ENCODE data around the gene DLGAP3. TPM values are rescaled to one million over a fixed set of nuclear protein-coding genes. Genes with fewer than 3 reads are reported as not detected.

Gene DLGAP3
- total RNA-seq, 2 experiments from 2014 or later, result 0.50 to 0.66 TPM

- Mint-ChIP-seq H3K36me3 (no peaks in the 10 kb centered on the region), H3K4me3 (no peak overlapping the region), H3K27ac (no peak overlapping the region), H3K4me1 (peaks cover 5% of the 10 kb centered on the region), H3K27me3 (peaks cover 56% of the 10 kb centered on the region), H3K9me3 (ENCODE audit: low read depth) (no peaks in the 10 kb centered on the region)
- CTCF ChIA-PET, result interaction anchor here (0.8 to 2.5 kb wide), 5 partner anchors 18 to 98 kb away, joined by 3 to 10 read pairs (median 7); partner anchors contain the start of gene SMIM12
- DNase-seq (peak; percentile 28), ATAC-seq (no peak)
These were observed 44.9 kb downstream of the DLGAP3 start for GRCh38 chr1:34884536-34884935.

GRCh38 chr1:34879230-34879629, 50.2 kb downstream of the DLGAP3 start:
- H3K4me1 Mint-ChIP-seq, result no peaks in the 10 kb centered on the region
- no peak overlapping the region for H3K4me3 Mint-ChIP-seq
- H3K27me3 Mint-ChIP-seq, result peaks cover 53% of the 10 kb centered on the region
- H3K27ac Mint-ChIP-seq, result no peak overlapping the region
- no peak for ATAC-seq
- no peaks in the 10 kb centered on the region for H3K36me3 Mint-ChIP-seq
- DNase-seq, result peak; percentile 15
- CTCF ChIA-PET, result interaction anchor here (1.5 to 2.7 kb wide), 2 partner anchors 13 to 26 kb away, joined by 6 to 7 read pairs; no protein-coding TSS in a partner anchor
- no peaks in the 10 kb centered on the region for H3K9me3 Mint-ChIP-seq (ENCODE audit: low read depth)

GRCh38 chr1:34876406-34876805, 53.0 kb downstream of the DLGAP3 start:
- Mint-ChIP-seq H3K36me3 (no peaks in the 10 kb centered on the region), H3K27me3 (peaks cover 65% of the 10 kb centered on the region), H3K4me1 (no peaks in the 10 kb centered on the region), H3K27ac (no peak overlapping the region), H3K4me3 (no peak overlapping the region), H3K9me3 (ENCODE audit: low read depth) (no peaks in the 10 kb centered on the region)
- DNase-seq (peak; percentile 3), ATAC-seq (no peak)
- CTCF ChIA-PET, result no interaction called here

GRCh38 chr1:34874296-34874952, 55.0 kb downstream of the DLGAP3 start:
- H3K9me3 Mint-ChIP-seq (ENCODE audit: low read depth), result no peaks in the 10 kb centered on the region
- H3K27ac Mint-ChIP-seq, result no peak overlapping the region
- ATAC-seq (no peak), DNase-seq (no peak)
- no peak overlapping the region for H3K4me3 Mint-ChIP-seq
- H3K36me3 Mint-ChIP-seq, result no peaks in the 10 kb centered on the region
- H3K27me3 Mint-ChIP-seq, result peaks cover 60% of the 10 kb centered on the region
- no peaks in the 10 kb centered on the region for H3K4me1 Mint-ChIP-seq
- CTCF ChIA-PET, result no interaction called here

GRCh38 chr1:34872133-34872503, 57.3 kb downstream of the DLGAP3 start:
- Mint-ChIP-seq H3K4me1 (no peaks in the 10 kb centered on the region), H3K27me3 (peaks cover 52% of the 10 kb centered on the region), H3K9me3 (ENCODE audit: low read depth) (no peaks in the 10 kb centered on the region), H3K4me3 (no peak overlapping the region), H3K27ac (no peak overlapping the region), H3K36me3 (no peaks in the 10 kb centered on the region)
- CTCF ChIA-PET, result interaction anchor here (0.7 to 1.1 kb wide), 2 partner anchors 19 to 770 kb away, joined by 4 to 5 read pairs; no protein-coding TSS in a partner anchor
- ATAC-seq, result no peak
- DNase-seq, result peak; percentile 7

- Mint-ChIP-seq H3K27ac (no peak overlapping the region), H3K4me3 (no peak overlapping the region), H3K27me3 (peaks cover 47% of the 10 kb centered on the region), H3K9me3 (ENCODE audit: low read depth) (no peaks in the 10 kb centered on the region), H3K36me3 (no peaks in the 10 kb centered on the region), H3K4me1 (no peaks in the 10 kb centered on the region)
- CTCF ChIA-PET, result interaction anchor here (0.7 to 1.1 kb wide), 4 partner anchors 18 to 771 kb away, joined by 3 to 5 read pairs (median 4); no protein-coding TSS in a partner anchor
- peak; percentile 9 for DNase-seq
- ATAC-seq, result no peak
These were observed 57.9 kb downstream of the DLGAP3 start for GRCh38 chr1:34871443-34872132.

- Mint-ChIP-seq H3K27me3 (peaks cover 37% of the 10 kb centered on the region), H3K36me3 (no peaks in the 10 kb centered on the region), H3K4me1 (peaks cover 1% of the 10 kb centered on the region), H3K27ac (no peak overlapping the region), H3K9me3 (ENCODE audit: low read depth) (no peaks in the 10 kb centered on the region), H3K4me3 (no peak overlapping the region)
- CTCF ChIA-PET, result interaction anchor here (1.0 to 10.0 kb wide), 3 partner anchors 11 to 270 kb away, joined by 3 to 149 read pairs (median 10); partner anchors contain the start of gene SMIM12
- ATAC-seq (no peak), DNase-seq (peak; percentile 33)
These were observed 59.1 kb downstream of the DLGAP3 start for GRCh38 chr1:34870395-34870794.

GRCh38 chr1:34869760-34870159, 59.7 kb downstream of the DLGAP3 start:
- DNase-seq (peak; percentile 18), ATAC-seq (no peak)
- Mint-ChIP-seq H3K27me3 (peaks cover 35% of the 10 kb centered on the region), H3K27ac (no peak overlapping the region), H3K4me1 (peaks cover 7% of the 10 kb centered on the region), H3K36me3 (no peaks in the 10 kb centered on the region), H3K4me3 (no peak overlapping the region), H3K9me3 (ENCODE audit: low read depth) (no peaks in the 10 kb centered on the region)
- CTCF ChIA-PET, result interaction anchor here (2.6 to 10.0 kb wide), 2 partner anchors 10 to 15 kb away, joined by 10 to 149 read pairs; partner anchors contain the start of gene SMIM12

GRCh38 chr1:34868230-34869049, 61.0 kb downstream of the DLGAP3 start:
- H3K27me3 Mint-ChIP-seq, result peaks cover 26% of the 10 kb centered on the region
- DNase-seq (no peak), ATAC-seq (no peak)
- H3K9me3 Mint-ChIP-seq (ENCODE audit: low read depth), result no peaks in the 10 kb centered on the region
- H3K4me1 Mint-ChIP-seq, result peaks cover 20% of the 10 kb centered on the region
- no peak overlapping the region for H3K27ac Mint-ChIP-seq
- no peaks in the 10 kb centered on the region for H3K36me3 Mint-ChIP-seq
- CTCF ChIA-PET, result interaction anchor here (2.4 to 10.0 kb wide), 3 partner anchors 9 to 15 kb away, joined by 10 to 149 read pairs (median 10); partner anchors contain the start of gene SMIM12
- H3K4me3 Mint-ChIP-seq, result no peak overlapping the region

GRCh38 chr1:34867415-34867814, 62.0 kb downstream of the DLGAP3 start:
- H3K36me3 Mint-ChIP-seq, result no peaks in the 10 kb centered on the region
- H3K27me3 Mint-ChIP-seq, result peaks cover 15% of the 10 kb centered on the region
- CTCF ChIA-PET, result interaction anchor here (1.1 to 10.0 kb wide), 9 partner anchors 13 to 1016 kb away, joined by 4 to 149 read pairs (median 6); partner anchors contain the start of gene AGO1
- H3K27ac Mint-ChIP-seq, result no peak overlapping the region
- H3K9me3 Mint-ChIP-seq (ENCODE audit: low read depth), result no peaks in the 10 kb centered on the region
- H3K4me3 Mint-ChIP-seq, result peak overlapping the region; percentile 20
- H3K4me1 Mint-ChIP-seq, result peaks cover 31% of the 10 kb centered on the region
- DNase-seq (no peak), ATAC-seq (no peak)

GRCh38 chr1:34866762-34867109, 62.7 kb downstream of the DLGAP3 start:
- ATAC-seq (no peak), DNase-seq (no peak)
- peaks cover 9% of the 10 kb centered on the region for H3K27me3 Mint-ChIP-seq
- no peaks in the 10 kb centered on the region for H3K36me3 Mint-ChIP-seq
- no peaks in the 10 kb centered on the region for H3K9me3 Mint-ChIP-seq (ENCODE audit: low read depth)
- no peak overlapping the region for H3K27ac Mint-ChIP-seq
- peaks cover 32% of the 10 kb centered on the region for H3K4me1 Mint-ChIP-seq
- CTCF ChIA-PET, result interaction anchor here (0.6 to 10.0 kb wide), 21 partner anchors 11 to 1016 kb away, joined by 3 to 149 read pairs (median 4); partner anchors contain the start of genes AGO1, TMEM35B and ZMYM6
- peak overlapping the region; percentile 73 for H3K4me3 Mint-ChIP-seq

- Mint-ChIP-seq H3K27me3 (peaks cover 3% of the 10 kb centered on the region), H3K27ac (peak overlapping the region; percentile 83), H3K36me3 (no peaks in the 10 kb centered on the region), H3K4me1 (peaks cover 33% of the 10 kb centered on the region), H3K9me3 (ENCODE audit: low read depth) (no peaks in the 10 kb centered on the region), H3K4me3 (peak overlapping the region; percentile 73)
- CTCF ChIA-PET, result interaction anchor here (0.6 to 10.0 kb wide), 25 partner anchors 11 to 1076 kb away, joined by 3 to 149 read pairs (median 4); partner anchors contain the start of genes AGO1, TMEM35B and ZMYM6
- ATAC-seq (peak; percentile 79), DNase-seq (peak; percentile 91)
These were observed 63.3 kb downstream of the DLGAP3 start for GRCh38 chr1:34865981-34866761.
